T-helper 2 cell (primary cell): ENCODE results near the gene SPRR2D.
"Not testable (repeated sequence)": the region's sequence is repeated elsewhere in the genome, so short reads cannot be mapped to it uniquely, and the experiment has no call there.

ENCODE experiments used
- DNase-seq, 5 experiments: peaks; one replicate each; pipeline versions ENCODE4 v3.0.0 to v3.0.0-alpha.2; 2012 to 2022

Gene SPRR2D

DNA sequence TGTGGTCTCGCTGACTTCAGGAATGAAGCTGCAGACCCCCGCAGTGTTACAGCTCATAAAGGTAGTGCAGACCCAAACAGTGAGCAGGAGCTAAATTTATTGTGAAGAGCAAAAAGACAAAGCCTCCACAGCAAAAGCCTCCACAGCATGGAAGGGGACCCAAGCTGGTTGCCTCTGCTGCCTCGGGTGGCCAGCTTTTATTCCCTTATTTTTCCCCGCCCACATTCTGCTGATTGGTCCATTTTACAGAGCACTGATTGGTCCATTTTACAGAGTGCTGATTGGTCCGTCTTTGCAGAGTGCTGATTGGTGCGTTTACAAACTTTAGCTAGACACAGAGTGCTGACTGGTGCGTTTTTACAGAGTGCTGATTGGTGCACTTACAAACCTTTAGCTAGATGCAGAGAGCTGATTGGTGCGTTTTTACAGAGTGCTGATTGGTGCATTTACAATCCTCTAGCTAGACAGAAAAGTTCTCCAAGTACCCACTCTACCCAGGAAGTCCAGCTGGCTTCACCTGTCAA is 29.6 kb downstream of the SPRR2D start:
- not testable (repeated sequence) for DNase-seq

DNA sequence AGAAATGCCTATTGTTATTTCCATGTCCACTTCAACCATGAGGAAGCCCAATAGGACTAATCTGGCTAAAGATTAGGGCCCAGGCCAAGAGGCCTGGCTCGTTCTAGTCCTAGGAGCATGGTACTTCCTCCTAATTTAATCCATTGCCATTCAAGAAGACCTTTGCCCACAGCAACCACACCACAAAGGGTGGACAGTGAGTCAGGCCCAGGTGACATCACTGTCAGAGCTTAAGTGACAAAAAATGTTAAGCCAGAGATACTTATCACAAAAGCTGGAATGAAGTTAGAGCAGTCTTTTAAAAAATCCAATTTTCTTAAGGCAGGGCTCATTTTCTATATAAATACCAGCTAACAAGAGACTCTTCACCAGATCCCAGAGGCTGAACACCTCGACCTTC is 39.5 kb downstream of the SPRR2D start, which contains the start of gene SPRR3:
Gene SPRR3 (plus strand): TSS at position 368 of the 400 bp plus-strand sequence. CDS start 1,272 bp downstream, outside the sequence.
- no peak for DNase-seq

- no peak for DNase-seq
Observed at GRCh38 chr1:153000294-153000693, 40.6 kb downstream of the SPRR2D start.

GRCh38 chr1:152999818-153000217 is 41.1 kb downstream of the SPRR2D start:
- DNase-seq, result no peak

- no peak for DNase-seq
Observed at GRCh38 chr1:152998476-152998875, 42.4 kb downstream of the SPRR2D start.

GRCh38 chr1:152997901-152998300 is 43.0 kb downstream of the SPRR2D start:
- DNase-seq, result no peak

DNA sequence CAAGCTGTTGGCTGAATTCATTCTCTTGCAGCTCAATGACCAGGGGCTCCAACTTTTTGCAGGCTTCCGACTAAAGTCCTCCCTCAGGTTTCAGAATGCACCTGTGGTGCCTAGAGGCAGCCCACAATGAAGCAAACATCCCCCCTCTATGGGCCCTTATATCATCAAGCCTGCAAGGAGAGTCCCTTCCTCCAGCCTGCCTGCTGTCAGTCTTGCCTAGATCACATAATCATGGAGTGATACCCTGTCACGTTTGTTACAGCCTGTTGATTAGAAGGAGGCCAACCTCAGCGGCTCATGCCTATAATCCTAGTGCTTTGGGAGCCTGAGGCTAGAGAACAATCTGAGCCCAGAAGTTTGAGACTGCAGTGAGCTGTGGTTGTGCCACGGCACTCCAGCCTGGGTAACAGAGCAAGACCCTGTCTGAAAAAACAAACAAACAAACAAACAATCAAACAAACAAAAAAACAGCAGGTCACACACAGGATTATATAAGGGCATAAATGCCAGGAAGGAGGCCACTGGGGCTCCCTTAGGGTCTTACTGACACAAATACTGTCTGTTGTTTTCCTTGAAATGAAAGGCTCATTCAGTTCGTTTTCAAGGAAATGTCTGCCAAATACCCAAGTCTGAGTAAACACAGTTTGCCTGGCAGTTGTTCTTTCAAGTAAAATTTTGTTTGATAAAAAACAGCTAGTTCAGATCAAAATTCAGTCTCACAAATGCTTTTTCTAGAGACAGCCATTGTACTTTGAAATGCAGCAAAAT is 44.1 kb downstream of the SPRR2D start:
- DNase-seq, result no peak

DNA sequence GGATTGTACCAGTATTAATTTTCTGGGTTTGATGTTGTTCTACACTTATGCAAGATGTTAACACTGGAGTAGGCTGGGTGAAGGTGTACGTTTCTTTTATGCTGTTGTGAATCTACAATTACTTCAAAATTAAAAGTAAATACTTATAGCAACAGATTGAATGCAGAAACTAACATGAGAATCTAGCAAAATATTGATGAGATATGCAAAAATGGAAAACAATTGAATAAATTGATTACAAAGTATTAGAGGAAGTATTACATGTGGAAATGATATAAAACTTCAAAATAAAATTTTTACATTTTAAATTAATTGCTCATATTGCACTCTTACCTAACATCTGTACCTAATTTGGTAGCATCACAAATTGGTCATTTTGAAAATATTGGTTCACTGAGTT is 45.1 kb downstream of the SPRR2D start:
- DNase-seq, result no peak

DNA sequence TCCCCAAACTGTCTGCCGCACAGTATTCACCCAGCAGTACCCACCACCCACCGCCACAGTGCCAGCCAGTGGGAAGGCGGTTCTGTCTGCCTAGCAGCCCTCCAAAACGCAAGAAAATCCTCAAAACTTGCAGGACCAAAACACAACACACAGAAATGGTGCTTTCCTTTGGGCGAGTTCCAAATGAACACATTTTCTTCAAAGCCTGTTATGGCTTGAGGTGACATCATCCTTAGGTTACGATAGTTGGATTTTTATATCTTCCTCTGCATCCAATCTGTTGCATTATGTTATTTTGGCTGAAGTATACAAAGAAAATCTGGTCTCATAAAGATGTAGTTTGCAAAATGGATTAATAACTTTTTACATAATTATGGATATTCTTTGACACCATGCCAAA is 47.7 kb downstream of the SPRR2D start:
- DNase-seq, result no peak
